Mesenchymal stem cell (in vitro differentiated cells and primary cell): ENCODE results near the gene TBL1X.
A peak's percentile ranks its signal among the peaks of the same experiment; 100 is the strongest.

ENCODE experiments used
- DNase-seq: peaks from one replicate; pipeline ENCODE4 v3.0.0-alpha.2; 2013
- H2AFZ ChIP-seq: one replicate; pipeline ENCODE4 v1.6.1; 2013; ENCODE audit warnings: low read depth, mild to moderate bottlenecking, control low read depth, inconsistent platforms, low read length, moderate library complexity
- H2AK5ac ChIP-seq: 2 replicates; pipeline ENCODE4 v1.6.1; 2013; ENCODE audit warnings: low read length, moderate library complexity, mild to moderate bottlenecking, inconsistent platforms; ENCODE audit not compliant: severe bottlenecking
- H2BK120ac ChIP-seq: one replicate; pipeline ENCODE4 v1.6.1; 2013; ENCODE audit warnings: low read depth, mild to moderate bottlenecking, inconsistent platforms, low read length, moderate library complexity
- H2BK12ac ChIP-seq, 2 experiments: one replicate each; pipeline ENCODE4 v1.6.1; 2013; ENCODE audit warnings: inconsistent platforms in 2 of 2, low read length in 2 of 2, mild to moderate bottlenecking in 2 of 2, moderate library complexity in 2 of 2, control low read depth in 1 of 2
- H2BK15ac ChIP-seq: one replicate; pipeline ENCODE4 v1.6.1; 2013; ENCODE audit warnings: mild to moderate bottlenecking, low read depth, inconsistent platforms; ENCODE audit not compliant: poor library complexity, severe bottlenecking
- H2BK5ac ChIP-seq: 2 replicates; pipeline ENCODE4 v1.6.1; 2013; ENCODE audit warnings: low read depth, mild to moderate bottlenecking, low read length, control low read depth, inconsistent platforms; ENCODE audit not compliant: poor library complexity, severe bottlenecking
- H3K14ac ChIP-seq, 2 experiments: one replicate each; pipeline ENCODE4 v1.6.1; 2013; ENCODE audit warnings: inconsistent platforms in 2 of 2, low read length in 2 of 2, control low read depth in 1 of 2, mild to moderate bottlenecking in 1 of 2, moderate library complexity in 1 of 2
- H3K18ac ChIP-seq, 2 experiments: one replicate each; pipeline ENCODE4 v1.6.1; 2013; ENCODE audit warnings: inconsistent platforms in 2 of 2, low read length in 2 of 2, control low read depth in 1 of 2, low read depth in 1 of 2, mild to moderate bottlenecking in 1 of 2
- H3K23ac ChIP-seq, 2 experiments: one replicate each; pipeline ENCODE4 v1.6.1; 2013; ENCODE audit warnings: inconsistent platforms in 2 of 2, low read length in 2 of 2, mild to moderate bottlenecking in 2 of 2, moderate library complexity in 2 of 2, control low read depth in 1 of 2
- H3K27ac ChIP-seq: 2 replicates; pipeline ENCODE4 v1.5.1; 2013; ENCODE audit warnings: mild to moderate bottlenecking, moderate library complexity, low read length, control low read depth, inconsistent platforms; ENCODE audit not compliant: poor library complexity, severe bottlenecking
- H3K27me3 ChIP-seq, 2 experiments: 2 replicates each; pipeline versions ENCODE4 v1.6.1 to v1.7.0; 2013; ENCODE audit warnings: low read length in 2 of 2, mild to moderate bottlenecking in 2 of 2, moderate library complexity in 2 of 2, control low read depth in 1 of 2, inconsistent platforms in 1 of 2; ENCODE audit not compliant: control insufficient read depth in 1 of 2, insufficient read depth in 1 of 2
- H3K36me3 ChIP-seq, 2 experiments: 2 replicates each; pipeline versions ENCODE4 v1.6.1 to v1.7.0; 2013; ENCODE audit warnings: low read length in 2 of 2, control low read depth in 1 of 2, inconsistent platforms in 1 of 2, low read depth in 1 of 2, mild to moderate bottlenecking in 1 of 2; ENCODE audit not compliant: insufficient read depth in 2 of 2, control insufficient read depth in 1 of 2
- H3K4ac ChIP-seq, 2 experiments: one replicate each; pipeline ENCODE4 v1.6.1; 2013; ENCODE audit warnings: inconsistent platforms in 2 of 2, low read length in 2 of 2, mild to moderate bottlenecking in 2 of 2, moderate library complexity in 2 of 2, control low read depth in 1 of 2, low read depth in 1 of 2
- H3K4me1 ChIP-seq: 2 replicates; pipeline ENCODE4 v1.6.1; 2013; ENCODE audit warnings: low read depth, low read length, control low read depth; ENCODE audit not compliant: control insufficient read depth, insufficient read depth
- H3K4me2 ChIP-seq: 2 replicates; pipeline ENCODE4 v1.6.1; 2013; ENCODE audit warnings: low read length, mild to moderate bottlenecking, inconsistent platforms; ENCODE audit not compliant: poor library complexity, severe bottlenecking
- H3K4me3 ChIP-seq, 2 experiments: 2 replicates each; pipeline versions ENCODE4 v1.5.1 to v1.7.0; 2013; ENCODE audit warnings: low read length in 2 of 2, mild to moderate bottlenecking in 2 of 2, control low read depth in 1 of 2, low read depth in 1 of 2; ENCODE audit not compliant: insufficient read depth in 1 of 2
- H3K79me1 ChIP-seq: replicated peaks from 2 replicates; pipeline ENCODE4 v1.6.1; 2013; ENCODE audit warnings: mild to moderate bottlenecking, control low read depth, low read length, inconsistent platforms; ENCODE audit not compliant: poor library complexity, severe bottlenecking
- H3K9ac ChIP-seq: 2 replicates; pipeline ENCODE4 v1.7.0; 2013; ENCODE audit warnings: mild to moderate bottlenecking, low read length, moderate library complexity
- H3K9me3 ChIP-seq: 2 replicates; pipeline ENCODE4 v1.7.0; 2013; ENCODE audit warnings: mild to moderate bottlenecking, low read length; ENCODE audit not compliant: control insufficient read depth
- H4K8ac ChIP-seq: one replicate; pipeline ENCODE4 v1.6.1; 2013; ENCODE audit warnings: inconsistent platforms, mild to moderate bottlenecking, low read length, moderate library complexity
- H4K91ac ChIP-seq: one replicate; pipeline ENCODE4 v1.6.1; 2013; ENCODE audit warnings: mild to moderate bottlenecking, low read length, inconsistent platforms
- WGBS: methylation state at CpG from one replicate; pipeline ENCODE4 v1.1.7; 2013; ENCODE audit warnings: mixed read lengths; 5-methylcytosine and 5-hydroxymethylcytosine counted together

TBL1X gene

GRCh38 chrX:9626379-9626778, 161.5 kb downstream of the TBL1X start:
- Histone ChIP-seq H3K9me3 (no peaks in the 10 kb centered on the region), H3K4ac (no peak overlapping the region), H3K79me1 (peaks cover 13% of the 10 kb centered on the region), H2BK5ac (no peak overlapping the region), H3K27me3 (peaks cover 0 to 3% of the 10 kb centered on the region in 2 experiments), H3K4me3 (no peak overlapping the region), H4K91ac (no peak overlapping the region), H2BK15ac (no peak overlapping the region), H3K4me2 (no peak overlapping the region), H2BK120ac (no peak overlapping the region), H2AFZ (no peak overlapping the region), H3K14ac (no peak overlapping the region), H2AK5ac (no peak overlapping the region), H4K8ac (no peak overlapping the region), H3K18ac (no peak overlapping the region), H3K9ac (no peak overlapping the region), H3K27ac (no peak overlapping the region), H3K23ac (no peak overlapping the region), H2BK12ac (no peak overlapping the region), H3K36me3 (no peaks in the 10 kb centered on the region), H3K4me1 (peaks cover 2% of the 10 kb centered on the region)
- no peak for DNase-seq
- 95% methylated on average over 7 of the region's 7 CpGs for WGBS

DNA sequence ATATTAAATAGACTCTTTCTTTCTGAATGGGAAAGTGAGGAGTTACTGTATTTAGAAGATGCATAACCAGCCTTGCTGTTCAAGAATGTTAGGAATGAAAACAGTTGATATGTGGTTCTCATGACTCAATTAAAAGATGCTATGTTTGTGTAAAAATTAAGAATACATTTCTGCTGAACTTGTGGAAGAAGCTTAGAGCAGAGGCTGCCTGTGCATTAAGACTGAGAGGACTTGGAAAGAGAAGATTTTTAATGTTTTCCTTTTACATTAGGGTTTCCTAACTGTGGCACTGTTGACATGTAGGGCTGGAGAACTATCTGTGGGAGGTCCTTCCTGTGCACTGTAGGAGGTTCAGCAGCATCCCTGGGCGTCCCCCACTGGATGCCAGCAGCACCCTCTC, 163.1 kb downstream of the TBL1X start:
- Histone ChIP-seq H3K4me3 (no peak overlapping the region), H3K4me2 (no peak overlapping the region), H2BK15ac (no peak overlapping the region), H2AK5ac (no peak overlapping the region), H3K79me1 (peaks cover 13% of the 10 kb centered on the region), H3K9me3 (no peaks in the 10 kb centered on the region), H3K18ac (no peak overlapping the region), H3K4me1 (peaks cover 3% of the 10 kb centered on the region), H2AFZ (no peak overlapping the region), H3K27ac (peak overlapping the region; percentile 54), H3K9ac (no peak overlapping the region), H3K23ac (no peak overlapping the region), H2BK12ac (no peak overlapping the region), H3K27me3 (peaks cover 0 to 3% of the 10 kb centered on the region in 2 experiments), H3K14ac (no peak overlapping the region), H4K91ac (no peak overlapping the region), H4K8ac (no peak overlapping the region), H2BK5ac (no peak overlapping the region), H2BK120ac (no peak overlapping the region), H3K4ac (no peak overlapping the region), H3K36me3 (no peaks in the 10 kb centered on the region)
- WGBS, result 100% methylated on average over 1 of the region's 1 CpG
- DNase-seq, result peak; percentile 27

DNA sequence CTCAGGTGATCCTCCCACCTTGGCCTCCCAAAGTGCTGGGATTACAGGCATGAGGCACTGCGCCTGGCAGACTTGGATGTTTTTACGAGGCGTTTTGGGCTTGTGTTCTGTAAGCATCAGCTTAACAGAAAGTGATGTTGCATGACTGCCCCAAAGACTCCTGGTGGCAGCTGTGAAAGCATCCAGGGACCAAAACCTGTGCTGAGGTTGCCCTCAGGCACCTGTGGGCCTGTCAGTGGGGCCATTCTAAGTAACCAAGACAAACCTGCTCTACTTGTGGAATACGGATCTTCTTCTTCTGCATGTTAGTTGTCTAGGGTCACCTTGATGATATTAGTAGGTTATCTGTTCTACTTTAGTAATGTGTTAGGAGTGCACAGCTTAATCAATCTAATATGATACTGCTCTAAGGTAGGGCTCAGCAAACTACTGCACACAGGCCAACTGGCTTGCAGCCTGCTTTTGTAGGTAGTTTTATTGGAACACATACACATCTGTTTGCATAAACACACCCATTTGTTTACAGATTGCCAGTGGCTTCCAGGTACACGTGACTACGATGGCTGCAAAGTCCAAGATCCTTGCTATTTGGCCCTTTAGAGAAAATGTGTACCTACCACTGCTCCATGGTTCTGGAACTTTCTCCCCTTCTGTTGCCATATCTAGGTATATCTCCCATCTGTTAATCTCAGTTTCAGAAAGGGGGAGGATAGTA, 164.1 kb downstream of the TBL1X start:
- H3K27me3 ChIP-seq, result peaks cover 0 to 3% of the 10 kb centered on the region in 2 experiments
- no peak overlapping the region for H4K8ac ChIP-seq
- no peak overlapping the region for H2BK15ac ChIP-seq
- H3K9me3 ChIP-seq, result no peaks in the 10 kb centered on the region
- no peak overlapping the region for H3K14ac ChIP-seq
- H3K4ac ChIP-seq, result no peak overlapping the region
- whole genome bisulfite sequencing, result 97% methylated on average over 5 of the region's 6 CpGs
- peaks cover 0 to 2% of the 10 kb centered on the region in 2 experiments for H3K36me3 ChIP-seq
- no peak overlapping the region for H2BK5ac ChIP-seq
- DNase-seq, result no peak
- H4K91ac ChIP-seq, result no peak overlapping the region
- no peak overlapping the region for H3K4me2 ChIP-seq
- H3K23ac ChIP-seq, result no peak overlapping the region
- H3K4me1 ChIP-seq, result peaks cover 3% of the 10 kb centered on the region
- H3K9ac ChIP-seq, result no peak overlapping the region
- H3K27ac ChIP-seq, result no peak overlapping the region
- H2AK5ac ChIP-seq, result no peak overlapping the region
- H2BK12ac ChIP-seq, result no peak overlapping the region
- no peak overlapping the region for H2BK120ac ChIP-seq
- no peak overlapping the region for H3K4me3 ChIP-seq
- peaks cover 12% of the 10 kb centered on the region for H3K79me1 ChIP-seq
- no peak overlapping the region for H2AFZ ChIP-seq
- H3K18ac ChIP-seq, result peak overlapping the region; percentile 12

GRCh38 chrX:9634551-9634950, 169.7 kb downstream of the TBL1X start:
- no peak overlapping the region for H3K23ac ChIP-seq
- peaks cover 1% of the 10 kb centered on the region for H3K4me1 ChIP-seq
- H3K9ac ChIP-seq, result no peak overlapping the region
- H3K4me3 ChIP-seq, result no peak overlapping the region
- H4K91ac ChIP-seq, result no peak overlapping the region
- no peak overlapping the region for H4K8ac ChIP-seq
- H3K36me3 ChIP-seq, result peaks cover 0 to 5% of the 10 kb centered on the region in 2 experiments
- H3K27me3 ChIP-seq, result no peaks in the 10 kb centered on the region
- no peak overlapping the region for H3K4ac ChIP-seq
- no peak overlapping the region for H3K14ac ChIP-seq
- H2BK12ac ChIP-seq, result no peak overlapping the region
- no peak overlapping the region for H2BK120ac ChIP-seq
- H3K9me3 ChIP-seq, result no peaks in the 10 kb centered on the region
- DNase-seq, result no peak
- H3K18ac ChIP-seq, result no peak overlapping the region
- no peak overlapping the region for H2AFZ ChIP-seq
- no peak overlapping the region for H2BK15ac ChIP-seq
- H3K27ac ChIP-seq, result no peak overlapping the region
- H3K79me1 ChIP-seq, result peaks cover 12% of the 10 kb centered on the region
- no peak overlapping the region for H2AK5ac ChIP-seq
- 98% methylated on average over 7 of the region's 7 CpGs for WGBS
- H3K4me2 ChIP-seq, result no peak overlapping the region
- H2BK5ac ChIP-seq, result no peak overlapping the region
